Suprapubic skin (tissue), 4 donors: ENCODE data around the gene KCTD19. TPM values are rescaled to one million over a fixed set of nuclear protein-coding genes. Genes with fewer than 3 reads are reported as not detected.

Source experiments
- DNase-seq, 2 donors: peaks; one replicate each; pipeline ENCODE4 v3.0.0-alpha.2; 2019; ENCODE audit warnings: low spot score in 2 of 2
- H3K27ac ChIP-seq: fragments of 200-600 bp; sonication (generic); one replicate; pipeline ENCODE4 v1.5.1; 2019
- H3K27me3 ChIP-seq: fragments of 200-600 bp; sonication (generic); one replicate; pipeline ENCODE4 v1.5.1; 2019
- H3K36me3 ChIP-seq: fragments of 200-600 bp; sonication (generic); one replicate; pipeline ENCODE4 v1.5.1; 2019
- H3K4me1 ChIP-seq: fragments of 200-600 bp; sonication (generic); one replicate; pipeline ENCODE4 v1.5.1; 2019
- H3K4me3 ChIP-seq: fragments of 200-600 bp; sonication (generic); one replicate; pipeline ENCODE4 v1.5.1; 2019; ENCODE audit warnings: mild to moderate bottlenecking
- H3K9me3 ChIP-seq: fragments of 200-600 bp; sonication (generic); one replicate; pipeline ENCODE4 v1.5.1; 2019
- EP300 ChIP-seq: sonication (generic); formaldehyde crosslinking; IDR thresholded peaks from one replicate; pipeline ENCODE4 v1.6.1; 2017; ENCODE audit warnings: antibody characterized with exemption
- POLR2A ChIP-seq, 2 donors: fragments of 450-650 bp; IDR thresholded peaks; one replicate each; pipeline ENCODE4 v1.6.1; 2017; ENCODE audit warnings: antibody characterized with exemption in 2 of 2, mild to moderate bottlenecking in 2 of 2, moderate library complexity in 2 of 2
- POLR2AphosphoS5 ChIP-seq, 3 donors: sonication (generic); formaldehyde crosslinking; IDR thresholded peaks; one replicate each; pipeline ENCODE4 v1.6.1; 2017; ENCODE audit warnings: antibody characterized with exemption in 3 of 3
- WGBS: methylation state at CpG from one replicate; pipeline ENCODE4 v1.1.5; 2018; 5-methylcytosine and 5-hydroxymethylcytosine counted together
- total RNA-seq, 4 donors: library from RNA; depleted of rRNA; stranded (reverse); fragments of >200 nt; gene quantifications; one replicate each; pipeline ENCODE4 v1.1.0, GENCODE V29; 2016
- TF ChIP-seq, protein P1 (sequence below), 2 donors: fragments of 200-600 bp in 1 of 2; fragments of 450-650 bp in 1 of 2; sonication (generic) in 1 of 2; IDR thresholded peaks; one replicate each; pipeline ENCODE4 v1.5.1; 2016 to 2019; ENCODE audit warnings: antibody characterized with exemption in 2 of 2, mild to moderate bottlenecking in 1 of 2, moderate library complexity in 1 of 2

The KCTD19 gene
- total RNA-seq, 4 donors from 2014 or later, result 0.25 TPM; not detected in 3

DNA sequence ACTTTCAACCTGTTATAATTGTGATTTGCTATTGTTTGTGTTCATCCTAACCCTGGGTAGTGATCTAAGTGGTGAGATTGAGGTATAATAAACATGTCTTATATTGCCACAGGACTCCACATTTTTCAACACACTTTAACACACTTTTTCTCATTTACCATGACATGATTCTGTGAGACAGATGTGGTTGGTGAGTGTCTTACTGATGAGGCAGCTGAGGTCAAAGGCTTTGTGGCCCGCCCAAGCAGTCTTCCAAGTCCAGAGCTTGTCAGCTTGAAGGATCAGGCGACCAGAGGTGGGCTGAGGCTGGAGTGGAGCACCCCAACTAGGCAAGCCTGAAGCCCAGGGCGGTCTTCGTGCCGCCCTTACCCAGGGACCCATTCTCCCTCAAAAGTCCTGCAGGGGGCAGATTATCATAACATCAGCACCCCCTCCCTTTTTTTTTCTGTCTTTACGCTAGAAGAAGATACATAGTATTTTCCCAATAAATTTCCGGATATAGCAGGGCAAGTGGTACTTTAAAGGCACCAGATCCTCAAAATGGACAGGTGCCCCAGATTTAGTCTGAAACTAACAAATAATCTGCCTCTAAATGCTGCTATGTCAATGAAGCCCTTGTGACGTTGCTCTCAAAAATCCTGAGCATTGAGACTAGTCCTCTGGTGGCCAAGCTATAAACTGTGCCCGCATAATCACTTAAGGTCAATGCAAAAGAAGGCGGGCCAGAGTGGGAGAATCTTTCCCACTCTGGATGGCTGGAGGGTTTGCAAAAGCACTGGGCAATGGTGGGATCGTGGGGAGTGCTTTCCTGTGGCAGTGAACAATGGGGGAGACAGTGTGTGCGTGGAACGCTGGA, 21.1 kb downstream of the KCTD19 start:
- H3K27ac ChIP-seq, result no peak overlapping the region
- no peak overlapping the region for H3K4me3 ChIP-seq
- DNase-seq, result peak in 1 of 2 donors; percentile 30
- no peaks in the 10 kb centered on the region for H3K36me3 ChIP-seq
- WGBS, result 91% methylated on average over 13 of the region's 13 CpGs
- no peaks in the 10 kb centered on the region for H3K27me3 ChIP-seq
- peaks cover 15% of the 10 kb centered on the region for H3K4me1 ChIP-seq
- H3K9me3 ChIP-seq, result no peaks in the 10 kb centered on the region
- TF ChIP-seq POLR2A (IDR thresholded peaks at IDR 0.05) (no peak), EP300 (no peak), POLR2AphosphoS5 (IDR thresholded peaks at IDR 0.05) (no peak)
- TF ChIP-seq, protein P1, sequence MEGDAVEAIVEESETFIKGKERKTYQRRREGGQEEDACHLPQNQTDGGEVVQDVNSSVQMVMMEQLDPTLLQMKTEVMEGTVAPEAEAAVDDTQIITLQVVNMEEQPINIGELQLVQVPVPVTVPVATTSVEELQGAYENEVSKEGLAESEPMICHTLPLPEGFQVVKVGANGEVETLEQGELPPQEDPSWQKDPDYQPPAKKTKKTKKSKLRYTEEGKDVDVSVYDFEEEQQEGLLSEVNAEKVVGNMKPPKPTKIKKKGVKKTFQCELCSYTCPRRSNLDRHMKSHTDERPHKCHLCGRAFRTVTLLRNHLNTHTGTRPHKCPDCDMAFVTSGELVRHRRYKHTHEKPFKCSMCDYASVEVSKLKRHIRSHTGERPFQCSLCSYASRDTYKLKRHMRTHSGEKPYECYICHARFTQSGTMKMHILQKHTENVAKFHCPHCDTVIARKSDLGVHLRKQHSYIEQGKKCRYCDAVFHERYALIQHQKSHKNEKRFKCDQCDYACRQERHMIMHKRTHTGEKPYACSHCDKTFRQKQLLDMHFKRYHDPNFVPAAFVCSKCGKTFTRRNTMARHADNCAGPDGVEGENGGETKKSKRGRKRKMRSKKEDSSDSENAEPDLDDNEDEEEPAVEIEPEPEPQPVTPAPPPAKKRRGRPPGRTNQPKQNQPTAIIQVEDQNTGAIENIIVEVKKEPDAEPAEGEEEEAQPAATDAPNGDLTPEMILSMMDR (IDR thresholded peaks at IDR 0.05), result no peak

DNA sequence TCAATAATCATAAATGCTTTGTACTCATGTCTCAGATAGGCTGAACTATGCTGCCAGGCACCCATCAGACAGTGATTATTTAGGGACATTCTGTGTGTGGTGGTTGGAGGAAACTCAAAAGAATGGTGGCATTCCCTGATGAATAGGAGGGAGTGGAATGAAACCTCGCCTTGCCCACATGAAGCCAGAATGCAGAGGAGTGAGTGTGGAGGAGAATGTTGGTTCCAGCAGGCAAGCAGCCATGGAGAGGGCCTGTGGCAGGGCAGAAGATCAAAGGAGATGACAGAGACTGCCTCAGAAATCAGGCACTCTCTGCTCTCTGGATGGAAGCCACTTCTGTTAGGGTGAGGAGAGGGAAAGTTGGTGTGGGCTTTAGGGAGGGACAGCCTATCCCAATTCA, 22.5 kb downstream of the KCTD19 start:
- Histone ChIP-seq H3K4me1 (peaks cover 15% of the 10 kb centered on the region), H3K4me3 (no peak overlapping the region), H3K36me3 (no peaks in the 10 kb centered on the region), H3K27me3 (no peaks in the 10 kb centered on the region), H3K9me3 (no peaks in the 10 kb centered on the region), H3K27ac (no peak overlapping the region)
- TF ChIP-seq, protein P1 (IDR thresholded peaks at IDR 0.05), result no peak
- no peak for TF ChIP-seq POLR2AphosphoS5 (IDR thresholded peaks at IDR 0.05)
- no peak for TF ChIP-seq POLR2A (IDR thresholded peaks at IDR 0.05)
- peak in 1 of 2 donors; percentile 11 for DNase-seq
- WGBS, result 29% methylated on average over 1 of the region's 1 CpG

DNA sequence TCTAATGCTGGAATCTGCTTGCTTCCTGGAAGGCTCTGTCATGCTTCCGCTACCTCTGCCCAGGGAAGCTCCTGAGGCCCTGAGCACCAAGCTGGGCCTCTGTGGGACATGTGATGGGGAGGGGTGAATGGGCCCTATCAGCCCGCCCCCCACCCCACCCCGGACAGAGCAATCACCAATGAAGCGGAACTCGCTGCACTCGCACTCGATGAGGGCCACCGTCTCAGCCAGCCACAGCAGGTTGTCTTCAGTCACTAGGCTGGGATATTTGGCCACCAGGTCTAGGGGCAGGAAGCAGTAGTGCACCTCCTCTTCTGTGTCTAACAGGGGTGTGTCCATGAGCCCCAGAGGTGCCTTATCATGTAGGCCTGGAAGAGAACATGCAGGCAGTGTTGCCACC, 23.6 kb downstream of the KCTD19 start:
- Histone ChIP-seq H3K27me3 (no peaks in the 10 kb centered on the region), H3K36me3 (no peaks in the 10 kb centered on the region), H3K9me3 (no peaks in the 10 kb centered on the region), H3K4me3 (no peak overlapping the region), H3K27ac (no peak overlapping the region), H3K4me1 (peaks cover 15% of the 10 kb centered on the region)
- TF ChIP-seq POLR2AphosphoS5 (IDR thresholded peaks at IDR 0.05) (no peak), EP300 (no peak), POLR2A (IDR thresholded peaks at IDR 0.05) (no peak)
- TF ChIP-seq, protein P1 (IDR thresholded peaks at IDR 0.05), result no peak
- 87% methylated on average over 3 of the region's 8 CpGs for WGBS
- DNase-seq, result peak in 1 of 2 donors; percentile 56

DNA sequence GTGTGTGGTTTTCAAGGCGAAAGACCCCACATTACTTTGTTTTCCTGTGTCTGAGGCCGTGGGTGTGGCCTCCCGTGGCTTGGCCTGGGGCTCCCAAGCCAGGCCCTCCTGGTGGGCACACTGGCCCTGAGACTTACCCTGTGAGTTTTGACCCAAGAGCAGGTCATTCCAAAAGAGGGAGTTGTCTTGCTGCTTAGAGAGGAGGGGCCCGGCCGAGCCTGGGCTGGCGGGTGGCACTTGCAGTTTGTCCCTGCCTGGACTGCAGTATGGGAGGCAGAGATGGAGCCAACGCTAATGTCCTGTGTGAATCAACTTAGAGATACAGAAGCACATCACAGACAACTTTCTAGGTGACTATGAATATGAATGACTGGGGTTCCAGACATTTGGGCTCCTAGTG, 24.5 kb downstream of the KCTD19 start:
- TF ChIP-seq POLR2A (IDR thresholded peaks at IDR 0.05) (no peak), POLR2AphosphoS5 (IDR thresholded peaks at IDR 0.05) (no peak), EP300 (no peak)
- TF ChIP-seq, protein P1 (IDR thresholded peaks at IDR 0.05), result no peak
- Histone ChIP-seq H3K27me3 (no peaks in the 10 kb centered on the region), H3K27ac (peak overlapping the region; percentile 45), H3K4me3 (no peak overlapping the region), H3K9me3 (no peaks in the 10 kb centered on the region), H3K36me3 (no peaks in the 10 kb centered on the region), H3K4me1 (peaks cover 15% of the 10 kb centered on the region)
- 64% methylated on average over 7 of the region's 7 CpGs for WGBS
- DNase-seq, result peak in 1 of 2 donors; percentile 21

DNA sequence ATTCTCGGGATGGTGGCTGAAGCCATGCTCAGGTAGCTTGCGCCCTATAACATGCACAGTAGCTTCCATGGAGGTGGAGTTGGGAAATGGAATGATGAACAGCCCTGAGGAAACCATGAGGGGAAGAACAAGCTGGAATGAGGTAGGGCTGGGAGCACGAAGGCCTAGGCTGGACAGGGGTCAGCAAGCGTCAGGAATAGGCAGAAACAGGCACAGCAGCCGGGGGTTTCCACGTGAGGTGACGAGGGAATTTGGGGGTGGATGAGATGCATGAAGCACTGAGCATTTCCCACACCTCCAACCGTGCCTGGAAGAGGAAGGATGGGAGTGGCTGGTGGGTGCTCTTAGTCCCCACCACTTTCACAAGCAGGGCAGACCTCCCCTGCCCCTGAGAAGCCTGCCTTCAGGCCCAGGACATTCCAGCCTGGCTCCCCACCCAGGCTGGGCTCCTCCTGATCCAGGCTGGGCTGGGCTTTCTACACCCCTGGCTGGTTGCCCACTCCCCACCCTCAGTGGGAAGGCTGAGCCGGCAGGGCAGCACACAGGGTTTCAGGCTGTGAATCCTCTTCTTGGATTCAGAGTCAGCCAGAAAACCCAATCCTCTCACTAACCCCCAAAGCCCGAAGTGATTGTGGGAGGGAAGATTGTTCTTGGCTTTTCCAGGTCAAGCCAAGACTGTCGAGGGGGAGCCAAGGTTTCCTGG, 25.3 kb downstream of the KCTD19 start:
- peak overlapping the region; percentile 45 for H3K27ac ChIP-seq
- H3K9me3 ChIP-seq, result no peaks in the 10 kb centered on the region
- no peaks in the 10 kb centered on the region for H3K27me3 ChIP-seq
- peak in 1 of 2 donors; percentile 83 for DNase-seq
- H3K4me3 ChIP-seq, result no peak overlapping the region
- 59% methylated on average over 10 of the region's 11 CpGs for WGBS
- TF ChIP-seq POLR2AphosphoS5 (IDR thresholded peaks at IDR 0.05) (no peak), POLR2A (IDR thresholded peaks at IDR 0.05) (no peak), EP300 (no peak)
- TF ChIP-seq, protein P1 (IDR thresholded peaks at IDR 0.05), result no peak
- peaks cover 15% of the 10 kb centered on the region for H3K4me1 ChIP-seq
- H3K36me3 ChIP-seq, result no peaks in the 10 kb centered on the region
